HCT116 (cell line): ENCODE data around the gene CRTC1. TPM values are rescaled to one million over a fixed set of nuclear protein-coding genes. Genes with fewer than 3 reads are reported as not detected.

Experiments
- ATAC-seq: fragments of 200-7000 bp; cut with Tn5 transposase; 2 replicates; pipeline ENCODE4 v1.9.1; 2020; ENCODE audit warnings: mild to moderate bottlenecking, moderate library complexity
- BruUV-seq: library from RNA; stranded (reverse); fragments of 400-500 nt; replicated peaks from 2 replicates; lab custom pipeline; 2021; lab: Mats Ljungman, UMichigan
- CTCF ChIA-PET: fragments of 300-600 bp; sonication (Branson Sonifier 250); formaldehyde crosslinking; loops from one replicate; lab custom pipeline; 2021; ENCODE audit warnings: antibody characterized with exemption; lab: Charles Lee
- POLR2A ChIA-PET: fragments of 300-600, 350-600 bp; sonication (Branson Sonifier 250); formaldehyde crosslinking; loops from one replicate; lab custom pipeline; 2021; ENCODE audit warnings: antibody characterized with exemption; lab: Charles Lee
- RAD21 ChIA-PET, 2 experiments: fragments of 300-600 bp; sonication (Branson Sonifier 250); formaldehyde crosslinking; loops; one replicate each; lab custom pipeline; 2023; ENCODE audit warnings: low total read pairs in 2 of 2; ENCODE audit not compliant: uncharacterized antibody in 2 of 2, unreplicated experiment in 2 of 2, low non-redundant PET in 1 of 2; lab: Charles Lee
- DNase-seq: peaks from one replicate; pipeline ENCODE4 v3.0.0-alpha.2; 2010; ENCODE audit warnings: low read depth, low spot score
- H2AFZ ChIP-seq: fragments of 200-600 bp; shearing (Covaris generic), sonication (generic); 2 replicates; pipeline ENCODE4 v1.6.1; 2017; ENCODE audit warnings: low read depth, mixed run types, mixed read lengths, antibody characterized with exemption, low read length; ENCODE audit not compliant: poor library complexity, severe bottlenecking
- H3K27ac ChIP-seq: 2 replicates; pipeline ENCODE4 v1.5.1; 2012; ENCODE audit warnings: low read depth, low read length
- H3K27me3 ChIP-seq: fragments of 200-600 bp; sonication (generic); 2 replicates; pipeline ENCODE4 v1.6.1; 2016; ENCODE audit warnings: mixed run types, low read length, mixed read lengths; ENCODE audit not compliant: insufficient read depth
- H3K36me3 ChIP-seq, 2 experiments: fragments of 200-500 bp in 1 of 2; fragments of 200-600 bp in 1 of 2; sonication (Bioruptor generic) in 1 of 2; sonication (generic) in 1 of 2; 2 replicates each; pipeline versions ENCODE4 v1.5.1 to v1.6.1; 2014 to 2016; ENCODE audit warnings: low read length in 2 of 2, inconsistent platforms in 1 of 2, mixed read lengths in 1 of 2, mixed run types in 1 of 2; ENCODE audit not compliant: insufficient read depth in 2 of 2, control insufficient read depth in 1 of 2
- H3K4me1 ChIP-seq, 2 experiments: fragments of 200-600 bp in 1 of 2; sonication (generic) in 1 of 2; 2 replicates each; pipeline versions ENCODE4 v1.5.1 to v1.6.1; 2012 to 2017; ENCODE audit warnings: low read length in 2 of 2, inconsistent platforms in 1 of 2, mild to moderate bottlenecking in 1 of 2, mixed read lengths in 1 of 2, mixed run types in 1 of 2, moderate library complexity in 1 of 2; ENCODE audit not compliant: insufficient read depth in 2 of 2, control insufficient read depth in 1 of 2
- H3K4me2 ChIP-seq: fragments of 200-600 bp; sonication (generic); 2 replicates; pipeline ENCODE4 v1.6.1; 2017; ENCODE audit warnings: mixed run types, low read length, mixed read lengths
- H3K4me3 ChIP-seq, 2 experiments: fragments of 200-600 bp in 1 of 2; sonication (generic) in 1 of 2; replicated peaks in 1 of 2; 2 replicates each; pipeline ENCODE4 v1.5.1; 2011 to 2016; ENCODE audit warnings: low read length in 2 of 2, control low read depth in 1 of 2, low read depth in 1 of 2, mild to moderate bottlenecking in 1 of 2, mixed read lengths in 1 of 2, mixed run types in 1 of 2
- H3K79me2 ChIP-seq: fragments of 200-600 bp; sonication (generic); 2 replicates; pipeline ENCODE4 v1.6.1; 2017; ENCODE audit warnings: mild to moderate bottlenecking, mixed run types, low read length, moderate library complexity, mixed read lengths; ENCODE audit not compliant: insufficient read depth
- H3K9ac ChIP-seq: fragments of 200-600 bp; sonication (generic); 2 replicates; pipeline ENCODE4 v1.6.1; 2016; ENCODE audit warnings: low read length, mixed read lengths
- H3K9me2 ChIP-seq: fragments of 200-600 bp; sonication (generic), shearing (Covaris generic); 2 replicates; pipeline ENCODE4 v1.6.1; 2017; ENCODE audit warnings: mixed run types, mild to moderate bottlenecking, moderate library complexity; ENCODE audit not compliant: insufficient read depth
- H3K9me3 ChIP-seq, 2 experiments: fragments of 200-500 bp in 1 of 2; fragments of 200-600 bp in 1 of 2; sonication (Bioruptor generic) in 1 of 2; sonication (generic) in 1 of 2; 2 replicates each; pipeline ENCODE4 v1.6.1; 2014 to 2017; ENCODE audit warnings: low read length in 2 of 2, mixed read lengths in 2 of 2, inconsistent platforms in 1 of 2, low read depth in 1 of 2, mild to moderate bottlenecking in 1 of 2, mixed run types in 1 of 2, moderate library complexity in 1 of 2; ENCODE audit not compliant: control insufficient read depth in 1 of 2, insufficient read depth in 1 of 2
- H4K20me1 ChIP-seq: fragments of 200-600 bp; sonication (generic), shearing (Covaris generic); 2 replicates; pipeline ENCODE4 v1.6.1; 2017; ENCODE audit warnings: mixed run types, mild to moderate bottlenecking, moderate library complexity; ENCODE audit not compliant: insufficient read depth
- CBX3 ChIP-seq: IDR thresholded peaks from 2 replicates; pipeline ENCODE4 v1.6.1; 2012; ENCODE audit warnings: low read depth
- CTCF ChIP-seq, 3 experiments: fragments of 200-600 bp in 1 of 3; sonication (generic) in 1 of 3; IDR thresholded peaks in 2 of 3; conservative IDR thresholded peaks in 1 of 3; 2 replicates each; pipeline ENCODE4 v1.5.1; 2012 to 2017; ENCODE audit warnings: low read depth in 2 of 3, low read length in 2 of 3, antibody characterized with exemption in 1 of 3, borderline replicate concordance in 1 of 3, control low read depth in 1 of 3, mild to moderate bottlenecking in 1 of 3, mixed read lengths in 1 of 3, mixed run types in 1 of 3, moderate library complexity in 1 of 3; ENCODE audit not compliant: insufficient read depth in 1 of 3
- EGR1 ChIP-seq: IDR thresholded peaks from 2 replicates; pipeline ENCODE4 v1.6.1; 2012; ENCODE audit warnings: low read depth
- POLR2AphosphoS5 ChIP-seq: IDR thresholded peaks from 2 replicates; pipeline ENCODE4 v1.6.1; 2011; ENCODE audit warnings: mild to moderate bottlenecking, low read depth, low read length, moderate library complexity
- SIN3A ChIP-seq: IDR thresholded peaks from 2 replicates; pipeline ENCODE4 v1.6.1; 2012; ENCODE audit warnings: low read depth
- SRF ChIP-seq: IDR thresholded peaks from 2 replicates; pipeline ENCODE4 v1.6.1; 2012; ENCODE audit warnings: low read depth
- ZBTB33 ChIP-seq: IDR thresholded peaks from 2 replicates; pipeline ENCODE4 v1.6.1; 2011; ENCODE audit warnings: mild to moderate bottlenecking, low read length, moderate library complexity; ENCODE audit not compliant: insufficient replicate concordance; ENCODE audit errors: extremely low read depth
- ZNF274 ChIP-seq: fragments of 200-500 bp; sonication (Bioruptor generic); IDR thresholded peaks from 2 replicates; pipeline ENCODE4 v1.6.1; 2014; ENCODE audit warnings: mild to moderate bottlenecking, low read depth, low read length, inconsistent platforms
- intact Hi-C: fragments of 100-400 bp; cut with micrococcal nuclease; formaldehyde crosslinking; loops from 2 replicates; pipeline ENCODE4 v1.10.0; 2022
- total RNA-seq: library from RNA; stranded (reverse); gene quantifications from one replicate; pipeline ENCODE4 v1.2.1, GENCODE V29; 2021; ENCODE audit not compliant: unreplicated experiment

The CRTC1 gene
- total RNA-seq, 1 experiment from 2014 or later = 14.9 TPM

GRCh38 chr19:18735324-18735723 is 51.8 kb downstream of the CRTC1 start:
- Histone ChIP-seq H3K27ac (no peak overlapping the region), H3K36me3 (no peaks in the 10 kb centered on the region), H3K4me2 (no peak overlapping the region), H3K79me2 (no peaks in the 10 kb centered on the region), H4K20me1 (no peaks in the 10 kb centered on the region), H3K9ac (no peak overlapping the region), H2AFZ (no peak overlapping the region), H3K4me3 (no peak overlapping the region), H3K9me2 (no peaks in the 10 kb centered on the region), H3K27me3 (no peaks in the 10 kb centered on the region), H3K9me3 (no peaks in the 10 kb centered on the region), H3K4me1 (peaks cover 4 to 14% of the 10 kb centered on the region in 2 experiments; a peak in 3 of 4 replicates)
- no TSS peak for BruUV-seq
- TF ChIP-seq CBX3 (no peak), SRF (no peak), EGR1 (no peak), ZBTB33 (no peak), ZNF274 (no peak), SIN3A (no peak), CTCF (IDR thresholded peaks at IDR 0.05 in 2 of 3, conservative IDR thresholded peaks at IDR 0.05 in 1 of 3; ENCODE audit: borderline replicate concordance in 1 of 3, insufficient read depth in 1 of 3, low read depth in 2 of 3, low read length in 2 of 3) (no peak), POLR2AphosphoS5 (no peak)
- ChIA-PET RAD21 (no interaction called here), CTCF (no interaction called here), POLR2A (no interaction called here)
- DNase-seq (no peak), ATAC-seq (no peak)
- intact Hi-C loops = no loop called here
